GM23248 (cell line): Measurements from ENCODE around the gene ONECUT1. TPM values are rescaled to one million over a fixed set of nuclear protein-coding genes. Genes with fewer than 3 reads are reported as not detected.
A peak's percentile ranks its signal among the peaks of the same experiment; 100 is the strongest.

Experiments used
- DNase-seq: peaks from one replicate; pipeline ENCODE4 v3.0.0-alpha.2; 2015
- H2AFZ ChIP-seq: fragments of 200-600 bp; sonication (generic); 2 replicates; pipeline ENCODE4 v1.6.1; 2016; ENCODE audit warnings: antibody characterized with exemption
- H3F3A ChIP-seq: fragments of 200-600 bp; sonication (generic); 2 replicates; pipeline ENCODE4 v1.6.1; 2016; ENCODE audit warnings: mild to moderate bottlenecking, antibody characterized with exemption, mixed run types; ENCODE audit not compliant: insufficient read depth
- H3K27ac ChIP-seq: fragments of 200-600 bp; sonication (generic); 2 replicates; pipeline ENCODE4 v1.5.1; 2016; ENCODE audit warnings: mild to moderate bottlenecking
- H3K27me3 ChIP-seq: fragments of 200-600 bp; sonication (generic); replicated peaks from 2 replicates; pipeline ENCODE4 v1.6.1; 2016; ENCODE audit warnings: mild to moderate bottlenecking; ENCODE audit not compliant: insufficient read depth
- H3K36me3 ChIP-seq: fragments of 200-600 bp; sonication (generic); 2 replicates; pipeline ENCODE4 v1.6.1; 2016; ENCODE audit warnings: low read depth, mild to moderate bottlenecking
- H3K4me1 ChIP-seq: fragments of 200-600 bp; sonication (generic); 2 replicates; pipeline ENCODE4 v1.6.1; 2016; ENCODE audit warnings: mild to moderate bottlenecking; ENCODE audit not compliant: insufficient read depth
- H3K4me2 ChIP-seq: fragments of 200-600 bp; sonication (generic); one replicate; pipeline ENCODE4 v1.6.1; 2016; ENCODE audit warnings: mild to moderate bottlenecking; ENCODE audit not compliant: unreplicated experiment
- H3K4me3 ChIP-seq: fragments of 200-600 bp; sonication (generic); 2 replicates; pipeline ENCODE4 v1.5.1; 2016; ENCODE audit warnings: mild to moderate bottlenecking
- H3K79me2 ChIP-seq: fragments of 200-600 bp; sonication (generic); 2 replicates; pipeline ENCODE4 v1.6.1; 2016; ENCODE audit warnings: mild to moderate bottlenecking; ENCODE audit not compliant: insufficient read depth
- H3K9ac ChIP-seq: fragments of 200-600 bp; sonication (generic); 2 replicates; pipeline ENCODE4 v1.6.1; 2016; ENCODE audit warnings: mild to moderate bottlenecking
- H3K9me2 ChIP-seq: fragments of 200-600 bp; sonication (generic); 2 replicates; pipeline ENCODE4 v1.6.1; 2016; ENCODE audit warnings: mixed run types, mild to moderate bottlenecking, moderate library complexity; ENCODE audit not compliant: insufficient read depth
- H3K9me3 ChIP-seq: fragments of 200-600 bp; sonication (generic); one replicate; pipeline ENCODE4 v1.6.1; 2017; ENCODE audit warnings: low read depth
- H4K20me1 ChIP-seq: fragments of 200-600 bp; sonication (generic); 2 replicates; pipeline ENCODE4 v1.6.0; 2016; ENCODE audit not compliant: insufficient read depth
- EZH2 ChIP-seq: fragments of 200-600 bp; sonication (generic); IDR thresholded peaks from 2 replicates; pipeline ENCODE4 v1.6.1; 2018; ENCODE audit warnings: antibody characterized with exemption, mild to moderate bottlenecking; ENCODE audit not compliant: insufficient read depth, poor library complexity, severe bottlenecking
- EZH2phosphoT487 ChIP-seq: fragments of 200-600 bp; sonication (generic); IDR thresholded peaks from 2 replicates; pipeline ENCODE4 v1.6.1; 2018; ENCODE audit warnings: antibody characterized with exemption, moderate library complexity, mild to moderate bottlenecking, low read depth; ENCODE audit not compliant: insufficient read depth
- WGBS, 2 experiments: methylation state at CpG; one replicate each; pipeline ENCODE4 v1.1.6; 2015 to 2017; ENCODE audit warnings: low lambda C conversion rate in 2 of 2, low coverage in 1 of 2; ENCODE audit errors: missing lambda C conversion rate in 2 of 2; 5-methylcytosine and 5-hydroxymethylcytosine counted together
- in situ Hi-C: fragments of 300-500 bp; cut with MboI; formaldehyde crosslinking; loops from 2 replicates; pipeline ENCODE4 v1.15.0; 2020
- polyA plus RNA-seq: library from polyadenylated mRNA; unstranded; fragments of >200 nt; fragmentation: Nextera tagmentation; extraction: Ambion mirVana; gene quantifications from 2 replicates; pipeline ENCODE4 v1.2.1, GENCODE V29; 2016
- total RNA-seq: library from RNA; depleted of rRNA; stranded (reverse); fragments of >200 nt; shearing (Covaris generic); gene quantifications from 2 replicates; pipeline ENCODE4 v1.2.3, GENCODE V29; 2014

ONECUT1 gene
- total and polyA plus RNA-seq, 2 experiments from 2014 or later: not detected

GRCh38 chr15:52795464-52796227 lies 5.5 kb upstream of the ONECUT1 start:
- Histone ChIP-seq H3K4me3 (no peak overlapping the region), H3K9me2 (no peaks in the 10 kb centered on the region), H3K27me3 (peaks cover 89% of the 10 kb centered on the region), H4K20me1 (no peaks in the 10 kb centered on the region), H3K36me3 (no peaks in the 10 kb centered on the region), H3K4me1 (no peaks in the 10 kb centered on the region), H3F3A (0 out of 2 replicates have a peak, but pooled peaks cover 4% of the 10 kb centered on the region), H3K9ac (no peak overlapping the region), H3K4me2 (no peak overlapping the region), H2AFZ (no peak overlapping the region), H3K27ac (no peak overlapping the region), H3K9me3 (no peaks in the 10 kb centered on the region), H3K79me2 (no peaks in the 10 kb centered on the region)
- no peak for DNase-seq
- peak; percentile 87 for TF ChIP-seq EZH2
- no peak for TF ChIP-seq EZH2phosphoT487
- in situ Hi-C loops: loop anchor here (25.0 kb wide), 1 partner anchor 392 kb away; no protein-coding TSS in a partner anchor
- WGBS, 2 experiments: 1 to 3% methylated on average over 26 to 31 of the region's 31 CpGs

DNA sequence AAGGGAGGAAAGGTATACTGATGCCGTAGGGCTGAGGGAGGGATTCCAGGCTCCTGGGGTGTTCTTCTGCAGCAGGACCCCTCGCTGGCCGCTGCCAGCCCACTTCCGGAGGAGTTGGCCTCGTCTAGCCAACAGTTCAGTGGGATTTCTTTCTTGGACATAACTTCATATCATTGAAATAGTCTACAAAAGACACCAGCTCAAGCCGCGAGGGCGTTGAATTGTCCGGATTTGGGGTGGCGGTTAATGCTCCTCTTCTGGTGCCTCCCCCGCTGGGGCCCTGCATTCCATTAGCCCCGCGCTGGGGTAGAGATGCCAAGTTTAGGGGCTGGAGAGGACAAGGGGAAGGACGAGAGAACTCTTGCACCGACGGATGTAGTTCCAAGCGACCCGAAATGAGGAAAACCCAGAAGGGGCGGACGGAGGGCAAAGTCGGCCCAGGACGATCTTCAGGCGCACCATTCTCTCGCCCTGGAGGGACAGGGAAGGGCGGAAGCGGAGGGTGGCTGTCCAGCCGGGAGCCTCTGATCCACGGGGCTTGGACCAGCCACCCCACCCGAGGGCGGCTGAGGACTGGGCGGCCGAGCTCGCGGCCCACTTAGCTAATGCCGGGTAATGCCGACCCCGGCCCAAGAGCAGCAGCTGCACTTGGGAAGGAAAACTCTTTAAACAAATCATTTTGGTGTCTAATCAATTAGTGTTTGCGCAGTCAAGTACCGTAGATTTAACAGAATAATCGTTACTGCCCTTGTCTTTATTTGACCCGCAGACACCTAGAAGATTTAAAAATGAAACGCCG lies 4.7 kb upstream of the ONECUT1 start:
- H4K20me1 ChIP-seq: no peaks in the 10 kb centered on the region
- H3K9ac ChIP-seq: no peak overlapping the region
- H3F3A ChIP-seq: 0 out of 2 replicates have a peak, but pooled peaks cover 4% of the 10 kb centered on the region
- no peaks in the 10 kb centered on the region for H3K79me2 ChIP-seq
- H3K4me1 ChIP-seq: no peaks in the 10 kb centered on the region
- H3K27me3 ChIP-seq: peaks cover 81% of the 10 kb centered on the region
- in situ Hi-C loops: loop anchor here (25.0 kb wide), 1 partner anchor 392 kb away; no protein-coding TSS in a partner anchor
- no peak overlapping the region for H3K27ac ChIP-seq
- no peak overlapping the region for H3K4me2 ChIP-seq
- no peaks in the 10 kb centered on the region for H3K9me2 ChIP-seq
- 6% methylated on average over 43 of the region's 43 CpGs for WGBS, 2 experiments
- no peaks in the 10 kb centered on the region for H3K36me3 ChIP-seq
- no peaks in the 10 kb centered on the region for H3K9me3 ChIP-seq
- DNase-seq: no peak
- TF ChIP-seq EZH2 (peak; percentile 50), EZH2phosphoT487 (0 out of 2 replicates have a peak, but pooled peaks have one; percentile 14)
- no peak overlapping the region for H3K4me3 ChIP-seq
- H2AFZ ChIP-seq: no peak overlapping the region

DNA sequence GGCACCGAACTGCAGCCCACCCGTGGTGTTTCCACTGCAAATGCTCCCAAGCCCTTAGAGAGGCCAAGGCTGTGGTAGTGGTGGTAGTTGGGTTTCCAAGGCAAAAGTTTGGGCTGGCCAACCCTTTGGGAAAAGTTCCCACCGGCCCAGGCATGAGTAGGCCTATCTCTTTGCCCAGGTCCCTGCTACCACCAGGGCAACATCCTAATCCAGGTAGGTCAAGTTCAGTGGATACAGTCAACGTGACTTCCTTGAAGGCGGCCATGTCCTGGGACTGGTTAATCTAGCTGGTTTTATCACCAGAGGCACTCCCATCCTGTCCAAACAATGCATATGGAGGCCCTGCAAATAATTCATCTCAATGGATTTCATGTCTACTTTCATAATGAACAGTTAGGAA lies 1.6 kb upstream of the ONECUT1 start:
- H3K79me2 ChIP-seq: no peaks in the 10 kb centered on the region
- no peaks in the 10 kb centered on the region for H3K9me2 ChIP-seq
- H3K36me3 ChIP-seq: no peaks in the 10 kb centered on the region
- no peaks in the 10 kb centered on the region for H4K20me1 ChIP-seq
- 0 out of 2 replicates have a peak, but pooled peaks cover 4% of the 10 kb centered on the region for H3F3A ChIP-seq
- no peak overlapping the region for H3K4me2 ChIP-seq
- DNase-seq: no peak
- WGBS, 2 experiments: 67 to 80% methylated on average over 5 of the region's 5 CpGs
- no peak overlapping the region for H2AFZ ChIP-seq
- no peaks in the 10 kb centered on the region for H3K9me3 ChIP-seq
- no peak overlapping the region for H3K9ac ChIP-seq
- peaks cover 77% of the 10 kb centered on the region for H3K27me3 ChIP-seq
- TF ChIP-seq EZH2phosphoT487 (no peak), EZH2 (no peak)
- in situ Hi-C loops: loop anchor here (25.0 kb wide), 1 partner anchor 396 kb away; no protein-coding TSS in a partner anchor
- no peak overlapping the region for H3K27ac ChIP-seq
- no peaks in the 10 kb centered on the region for H3K4me1 ChIP-seq
- no peak overlapping the region for H3K4me3 ChIP-seq

DNA sequence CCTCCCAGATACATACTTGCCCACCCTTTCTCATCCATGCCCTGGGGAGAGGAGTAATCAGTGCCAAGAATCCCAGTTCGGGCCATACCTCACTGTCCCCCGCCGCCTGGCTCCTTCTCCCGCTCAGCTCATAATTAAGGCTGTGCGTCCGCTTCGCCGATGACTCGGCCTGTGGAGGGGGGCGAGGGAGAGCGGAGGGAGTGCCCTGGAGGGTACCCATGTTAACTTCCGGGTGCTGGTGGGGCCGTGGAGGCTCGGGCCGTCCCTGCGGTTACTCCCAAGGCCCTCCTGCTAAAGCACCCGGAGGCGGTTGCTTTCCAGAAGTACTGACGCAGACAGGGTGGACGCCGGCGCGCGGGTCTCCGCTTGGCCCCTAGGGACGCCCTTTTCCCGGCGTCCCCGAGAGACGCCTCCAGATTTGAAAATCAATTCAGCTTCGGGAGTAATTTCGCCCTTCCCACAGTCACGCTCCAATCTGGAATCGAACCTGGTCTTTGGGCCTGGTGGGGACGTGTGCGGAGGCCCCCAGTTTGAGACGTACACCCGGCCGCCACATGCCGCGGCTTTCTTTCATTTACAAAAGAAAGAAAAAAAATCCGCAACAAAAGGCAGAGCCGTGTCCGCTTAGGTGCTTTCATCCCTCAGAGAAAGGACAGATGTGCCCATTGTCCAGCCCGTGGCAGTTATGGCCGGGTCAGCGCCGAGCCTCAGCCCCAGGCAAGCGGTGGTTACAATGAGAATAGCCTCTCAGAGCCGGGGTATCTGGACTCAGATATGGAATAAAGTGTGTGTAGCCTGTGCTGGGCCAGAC lies 1.0 kb upstream of the ONECUT1 start:
- Histone ChIP-seq H3K9me3 (no peaks in the 10 kb centered on the region), H3K27me3 (peaks cover 76% of the 10 kb centered on the region), H3K27ac (no peak overlapping the region), H3K9me2 (no peaks in the 10 kb centered on the region), H3K4me2 (no peak overlapping the region), H3K36me3 (no peaks in the 10 kb centered on the region), H3K79me2 (no peaks in the 10 kb centered on the region), H3F3A (0 out of 2 replicates have a peak, but pooled peaks cover 4% of the 10 kb centered on the region), H4K20me1 (no peaks in the 10 kb centered on the region), H3K4me3 (no peak overlapping the region), H3K4me1 (no peaks in the 10 kb centered on the region), H3K9ac (no peak overlapping the region), H2AFZ (no peak overlapping the region)
- TF ChIP-seq EZH2: peak; percentile 56
- TF ChIP-seq EZH2phosphoT487: no peak
- in situ Hi-C loops: loop anchor here (25.0 kb wide), 1 partner anchor 396 kb away; no protein-coding TSS in a partner anchor
- WGBS, 2 experiments: 27 to 28% methylated on average over 48 to 50 of the region's 50 CpGs
- DNase-seq: no peak
